CD14-positive monocyte (primary cell): ENCODE data around the gene SYT7. TPM values are rescaled to one million over a fixed set of nuclear protein-coding genes. Genes with fewer than 3 reads are reported as not detected.

Experiments used
- DNase-seq, 3 donors: peaks; one replicate each; pipeline ENCODE4 v3.0.0-alpha.2; 2011 to 2022
- H2AFZ ChIP-seq: 2 replicates; pipeline ENCODE4 v1.6.0; 2012; ENCODE audit warnings: mild to moderate bottlenecking, low read depth, low read length, inconsistent platforms; ENCODE audit not compliant: insufficient read depth, poor library complexity, severe bottlenecking
- H3K27ac ChIP-seq, 2 donors: 1 replicate in 1 of 2; 2 replicates in 1 of 2; pipeline ENCODE4 v1.5.1; 2012 to 2013; ENCODE audit warnings: low read length in 2 of 2, control low read depth in 1 of 2, inconsistent platforms in 1 of 2, low read depth in 1 of 2, mild to moderate bottlenecking in 1 of 2
- H3K27me3 ChIP-seq, 2 donors: one replicate each; pipeline versions ENCODE4 v1.6.0 to v1.6.1; 2011 to 2013; ENCODE audit warnings: low read length in 2 of 2; ENCODE audit not compliant: control insufficient read depth in 2 of 2, insufficient read depth in 2 of 2
- H3K36me3 ChIP-seq, 2 donors: replicated peaks in 1 of 2; 1 replicate in 1 of 2; 2 replicates in 1 of 2; pipeline versions ENCODE4 v1.5.1 to v1.6.1; 2012 to 2013; ENCODE audit warnings: low read length in 2 of 2, control low read depth in 1 of 2, inconsistent platforms in 1 of 2, mild to moderate bottlenecking in 1 of 2; ENCODE audit not compliant: insufficient read depth in 2 of 2, control insufficient read depth in 1 of 2
- H3K4me1 ChIP-seq, 2 donors: 1 replicate in 1 of 2; 2 replicates in 1 of 2; pipeline versions ENCODE4 v1.5.1 to v1.6.1; 2012 to 2013; ENCODE audit warnings: low read length in 2 of 2, control low read depth in 1 of 2, inconsistent platforms in 1 of 2, mild to moderate bottlenecking in 1 of 2, moderate library complexity in 1 of 2; ENCODE audit not compliant: insufficient read depth in 2 of 2, control insufficient read depth in 1 of 2
- H3K4me2 ChIP-seq: replicated peaks from 2 replicates; pipeline ENCODE3; 2012; ENCODE audit warnings: low read length, moderate library complexity, mild to moderate bottlenecking; ENCODE audit not compliant: poor library complexity, severe bottlenecking; ENCODE audit errors: extremely low read depth
- H3K4me3 ChIP-seq, 3 experiments: fragments of 200-600 bp in 1 of 3; sonication (generic) in 1 of 3; replicated peaks in 1 of 3; 1 replicate in 2 of 3; 2 replicates in 1 of 3; pipeline ENCODE4 v1.5.1; 2011 to 2013; ENCODE audit warnings: low read length in 3 of 3, mild to moderate bottlenecking in 3 of 3, control low read depth in 2 of 3, low read depth in 2 of 3, inconsistent platforms in 1 of 3, moderate library complexity in 1 of 3
- H3K79me2 ChIP-seq: 2 replicates; pipeline ENCODE4 v1.6.0; 2012; ENCODE audit warnings: mild to moderate bottlenecking, control low read depth, inconsistent platforms, low read length, moderate library complexity; ENCODE audit not compliant: insufficient read depth
- H3K9ac ChIP-seq: 2 replicates; pipeline ENCODE4 v1.6.0; 2017; ENCODE audit warnings: low read length, mild to moderate bottlenecking; ENCODE audit not compliant: insufficient read depth, poor library complexity, severe bottlenecking
- H3K9me3 ChIP-seq, 2 donors: replicated peaks in 1 of 2; 1 replicate in 1 of 2; 2 replicates in 1 of 2; pipeline versions ENCODE4 v1.5.1 to v1.6.1; 2012 to 2013; ENCODE audit warnings: low read length in 2 of 2, control low read depth in 1 of 2; ENCODE audit not compliant: control insufficient read depth in 1 of 2, insufficient read depth in 1 of 2
- H4K20me1 ChIP-seq: 2 replicates; pipeline ENCODE4 v1.6.0; 2012; ENCODE audit warnings: mild to moderate bottlenecking, low read length, control low read depth, moderate library complexity; ENCODE audit not compliant: insufficient read depth
- H3K27ac Mint-ChIP-seq, 7 donors: one replicate each; pipeline ENCODE4 v1.8.0; 2020; ENCODE audit warnings: mild to moderate bottlenecking in 7 of 7, mixed read lengths in 7 of 7, moderate library complexity in 6 of 7, inconsistent platforms in 2 of 7
- H3K27me3 Mint-ChIP-seq, 3 donors: one replicate each; pipeline ENCODE4 v1.8.0; 2021 to 2022; ENCODE audit warnings: low read depth in 3 of 3, mild to moderate bottlenecking in 3 of 3, mixed read lengths in 3 of 3, moderate library complexity in 3 of 3, inconsistent platforms in 1 of 3
- H3K36me3 Mint-ChIP-seq, 2 donors: one replicate each; pipeline ENCODE4 v1.8.0; 2020; ENCODE audit warnings: mixed read lengths in 2 of 2, inconsistent platforms in 1 of 2, mild to moderate bottlenecking in 1 of 2
- H3K4me1 Mint-ChIP-seq: one replicate; pipeline ENCODE4 v1.8.0; 2020; ENCODE audit warnings: mild to moderate bottlenecking, mixed read lengths
- H3K4me3 Mint-ChIP-seq, 2 donors: one replicate each; pipeline ENCODE4 v1.8.0; 2020; ENCODE audit warnings: mild to moderate bottlenecking in 2 of 2, mixed read lengths in 2 of 2, moderate library complexity in 1 of 2
- H3K9me3 Mint-ChIP-seq, 7 donors: one replicate each; pipeline ENCODE4 v1.8.0; 2020 to 2022; ENCODE audit warnings: mixed read lengths in 7 of 7, mild to moderate bottlenecking in 6 of 7, moderate library complexity in 6 of 7, inconsistent platforms in 2 of 7
- CTCF ChIP-seq: fragments of 200-600 bp; IDR thresholded peaks from one replicate; pipeline ENCODE4 v1.8.0; 2022; ENCODE audit warnings: antibody characterized with exemption, mild to moderate bottlenecking
- WGBS: methylation state at CpG from one replicate; pipeline ENCODE4 v1.1.5; 2013; ENCODE audit warnings: missing lambda C conversion rate; ENCODE audit not compliant: insufficient coverage; 5-methylcytosine and 5-hydroxymethylcytosine counted together
- intact Hi-C, 2 donors: fragments of 100-400 bp; cut with micrococcal nuclease; formaldehyde crosslinking; loops; one replicate each; pipeline versions ENCODE4 v1.15.0 to v1.15.1; 2023
- polyA plus RNA-seq, 3 donors: library from polyadenylated mRNA; depleted of rRNA in 1 of 3; unstranded in 2 of 3; stranded (reverse) in 1 of 3; fragments of 300-500 nt in 2 of 3; fragments of >200 nt in 1 of 3; fragmentation: Illumina TruSeq in 2 of 3; gene quantifications; 1 replicate in 2 of 3; 2 replicates in 1 of 3; pipeline ENCODE4 v1.2.3, GENCODE V29; 2012 to 2021

SYT7 gene
- polyA plus RNA-seq, 3 donors: not detected

GRCh38 chr11:61472868-61473267, 108.0 kb downstream of the SYT7 start:
- no peaks in the 10 kb centered on the region for H4K20me1 ChIP-seq
- peaks cover 21 to 45% of the 10 kb centered on the region in 2 donors for H3K36me3 ChIP-seq
- WGBS: 96% methylated on average over 2 of the region's 5 CpGs
- H3K36me3 Mint-ChIP-seq: peaks cover 37 to 44% of the 10 kb centered on the region in 2 donors
- intact Hi-C loops: no loop called here
- H3K4me1 ChIP-seq: no peaks in the 10 kb centered on the region
- H3K9me3 Mint-ChIP-seq: peaks cover 0 to 3% (median 0%) of the 10 kb centered on the region in 7 donors
- no peak overlapping the region for H2AFZ ChIP-seq
- no peaks in the 10 kb centered on the region for H3K27me3 ChIP-seq
- no peak overlapping the region for H3K4me3 ChIP-seq
- DNase-seq: no peak
- no peak overlapping the region for H3K4me3 Mint-ChIP-seq
- TF ChIP-seq CTCF: no peak
- no peaks in the 10 kb centered on the region for H3K4me1 Mint-ChIP-seq
- H3K27ac Mint-ChIP-seq: no peak overlapping the region
- H3K9me3 ChIP-seq: no peaks in the 10 kb centered on the region
- H3K4me2 ChIP-seq: no peak overlapping the region
- no peaks in the 10 kb centered on the region for H3K79me2 ChIP-seq
- H3K27ac ChIP-seq: no peak overlapping the region
- H3K27me3 Mint-ChIP-seq: peaks cover 0 to 2% (median 2%) of the 10 kb centered on the region in 3 donors
- no peak overlapping the region for H3K9ac ChIP-seq

- Histone ChIP-seq H3K4me1 (no peaks in the 10 kb centered on the region), H3K9me3 (no peaks in the 10 kb centered on the region), H2AFZ (no peak overlapping the region), H3K27ac (no peak overlapping the region), H4K20me1 (no peaks in the 10 kb centered on the region), H3K9ac (no peak overlapping the region), H3K27me3 (no peaks in the 10 kb centered on the region), H3K36me3 (peaks cover 22 to 45% of the 10 kb centered on the region in 2 donors), H3K4me2 (no peak overlapping the region), H3K4me3 (no peak overlapping the region), H3K79me2 (no peaks in the 10 kb centered on the region)
- intact Hi-C loops: no loop called here
- TF ChIP-seq CTCF: no peak
- Mint-ChIP-seq H3K4me3 (no peak overlapping the region), H3K27ac (peak overlapping the region in 1 of 7 donors; percentile 3), H3K36me3 (peaks cover 41 to 46% of the 10 kb centered on the region in 2 donors), H3K9me3 (peaks cover 0 to 2% (median 0%) of the 10 kb centered on the region in 7 donors), H3K27me3 (peaks cover 0 to 2% (median 0%) of the 10 kb centered on the region in 3 donors), H3K4me1 (no peaks in the 10 kb centered on the region)
- no CpG with 5 or more reads among the region's 5 CpGs for WGBS
- DNase-seq: no peak
Measured at GRCh38 chr11:61472282-61472681, 108.6 kb downstream of the SYT7 start.
